HepG2 (cell line): Measurements from ENCODE around the gene LARP1. TPM values are rescaled to one million over a fixed set of nuclear protein-coding genes. Genes with fewer than 3 reads are reported as not detected.

Source experiments
- ATAC-seq: fragments of 200-7000 bp; cut with Tn5 transposase; 3 replicates; pipeline ENCODE4 v1.9.1; 2020; ENCODE audit warnings: mild to moderate bottlenecking, moderate library complexity
- BruUV-seq: library from RNA; stranded (reverse); fragments of 400-500 nt; replicated peaks from 2 replicates; lab custom pipeline; 2021; lab: Mats Ljungman, UMichigan
- CTCF ChIA-PET: fragments of 300-600 bp; formaldehyde crosslinking; extraction: SDS; loops from one replicate; lab custom pipeline; 2021; ENCODE audit warnings: low total read pairs, inconsistent platforms, low intra/inter-chr PET ratio; lab: Yijun Ruan, JAX
- POLR2A ChIA-PET: fragments of 350-600 bp; sonication (Branson Sonifier 250); formaldehyde crosslinking; loops from one replicate; lab custom pipeline; 2020; ENCODE audit warnings: antibody characterized with exemption, inconsistent platforms; lab: Yijun Ruan, JAX
- DNase-seq: peaks from one replicate; pipeline ENCODE4 v3.0.0-alpha.2; 2015; ENCODE audit warnings: low spot score
- FAIRE-seq: peaks from 3 replicates; lab custom pipeline; 2011; peaks lifted over from hg19 to GRCh38; lab: Jason Lieb, UNC
- H2AFZ ChIP-seq: one replicate; pipeline ENCODE4 v1.6.1; 2011; ENCODE audit warnings: low read length, inconsistent platforms
- H3K27ac ChIP-seq: fragments of 300-600 bp; 3 replicates; pipeline ENCODE4 v1.8.0; 2011; ENCODE audit warnings: mixed run types, mild to moderate bottlenecking, mixed read lengths, low read length, inconsistent platforms; ENCODE audit not compliant: insufficient read depth; ENCODE audit errors: extremely low read length
- H3K27me3 ChIP-seq, 2 experiments: fragments of 200-600 bp in 1 of 2; 2 replicates in 1 of 2; 3 replicates in 1 of 2; pipeline versions ENCODE4 v1.6.0 to v1.8.0; 2011; ENCODE audit warnings: low read length in 2 of 2, mild to moderate bottlenecking in 2 of 2, moderate library complexity in 2 of 2, inconsistent platforms in 1 of 2; ENCODE audit not compliant: insufficient read depth in 2 of 2, control insufficient read depth in 1 of 2
- H3K36me3 ChIP-seq, 2 experiments: fragments of 200-600 bp in 1 of 2; replicated peaks in 1 of 2; 2 replicates in 1 of 2; 3 replicates in 1 of 2; pipeline versions ENCODE4 v1.5.1 to v1.8.0; 2011; ENCODE audit warnings: low read length in 2 of 2, inconsistent platforms in 1 of 2; ENCODE audit not compliant: insufficient read depth in 2 of 2, control insufficient read depth in 1 of 2
- H3K4me1 ChIP-seq: 2 replicates; pipeline ENCODE4 v1.5.1; 2012; ENCODE audit warnings: low read length, inconsistent platforms; ENCODE audit not compliant: insufficient read depth
- H3K4me2 ChIP-seq: 2 replicates; pipeline ENCODE4 v1.6.0; 2011; ENCODE audit warnings: low read depth, low read length, inconsistent platforms
- H3K4me3 ChIP-seq, 3 experiments: fragments of 200-600 bp in 1 of 3; sonication (generic), shearing (Covaris generic) in 1 of 3; replicated peaks in 1 of 3; 2 replicates each; pipeline ENCODE4 v1.5.1; 2011 to 2016; ENCODE audit warnings: low read length in 3 of 3, inconsistent platforms in 2 of 3, low read depth in 2 of 3, mild to moderate bottlenecking in 2 of 3, control low read depth in 1 of 3, mixed read lengths in 1 of 3; ENCODE audit not compliant: insufficient read depth in 1 of 3
- H3K79me2 ChIP-seq: one replicate; pipeline ENCODE4 v1.6.1; 2011; ENCODE audit warnings: low read length, inconsistent platforms; ENCODE audit not compliant: insufficient read depth
- H3K9ac ChIP-seq: 2 replicates; pipeline ENCODE4 v1.6.0; 2011; ENCODE audit warnings: mild to moderate bottlenecking, low read depth, low read length, inconsistent platforms; ENCODE audit not compliant: insufficient read depth
- H3K9me3 ChIP-seq: 2 replicates; pipeline ENCODE4 v1.5.1; 2012; ENCODE audit warnings: mild to moderate bottlenecking, low read length
- H4K20me1 ChIP-seq: 2 replicates; pipeline ENCODE4 v1.6.0; 2011; ENCODE audit warnings: inconsistent platforms, mild to moderate bottlenecking, low read length, moderate library complexity; ENCODE audit not compliant: insufficient read depth
- NCOR1 ChIP-seq: fragments of 200-600 bp; sonication (generic); IDR thresholded peaks from 2 replicates; pipeline ENCODE4 v1.7.0; 2017; ENCODE audit warnings: antibody characterized with exemption, low read length, borderline replicate concordance
- POLR2AphosphoS5 ChIP-seq: IDR thresholded peaks from 2 replicates; pipeline ENCODE4 v1.6.1; 2012; ENCODE audit warnings: low read depth, low read length
- SIX1 ChIP-seq: sonication (generic); formaldehyde crosslinking; IDR thresholded peaks from 2 replicates; pipeline ENCODE4 v1.4.0; 2020; ENCODE audit warnings: missing genetic modification reagents, borderline replicate concordance
- SKI ChIP-seq: fragments of 450-650 bp; IDR thresholded peaks from one replicate; pipeline ENCODE4 v1.6.1; 2018; ENCODE audit warnings: mild to moderate bottlenecking; ENCODE audit not compliant: partially characterized antibody
- SMAD9 ChIP-seq: sonication (generic); formaldehyde crosslinking; IDR thresholded peaks from 2 replicates; pipeline ENCODE4 v1.5.1; 2020; ENCODE audit warnings: mild to moderate bottlenecking, missing genetic modification reagents
- ZNF296 ChIP-seq: sonication (generic); formaldehyde crosslinking; conservative IDR thresholded peaks from 2 replicates; pipeline ENCODE4 v1.5.0; 2020; ENCODE audit warnings: mild to moderate bottlenecking, missing genetic modification reagents
- ZNF33B ChIP-seq: sonication (generic); formaldehyde crosslinking; IDR thresholded peaks from 2 replicates; pipeline ENCODE4 v1.5.1; 2020; ENCODE audit warnings: mild to moderate bottlenecking, missing genetic modification reagents
- ZNF598 ChIP-seq: sonication (generic); formaldehyde crosslinking; IDR thresholded peaks from 2 replicates; pipeline ENCODE4 v1.5.1; 2020; ENCODE audit warnings: mild to moderate bottlenecking, missing genetic modification reagents, borderline replicate concordance
- WGBS: methylation state at CpG from one replicate; pipeline ENCODE4 v1.1.6; 2017; ENCODE audit warnings: low lambda C conversion rate; 5-methylcytosine and 5-hydroxymethylcytosine counted together
- in situ Hi-C: cut with HindIII; loops from 2 replicates; pipeline ENCODE4 v1.10.0; 2017; ENCODE audit warnings: low pct_unique_long_range_greater_than_20kb; ENCODE audit not compliant: extremely low pct_ligation_motif_present
- intact Hi-C: fragments of 100-400 bp; cut with micrococcal nuclease; formaldehyde crosslinking; loops from one replicate; pipeline ENCODE4 v1.10.0; 2022; ENCODE audit not compliant: unreplicated experiment
- polyA plus RNA-seq, 8 experiments: library from polyadenylated mRNA; depleted of rRNA in 3 of 8; stranded (reverse) in 7 of 8; unstranded in 1 of 8; fragments of >200 nt; fragmentation: Illumina TruSeq in 4 of 8; extraction: Trizol in 4 of 8; gene quantifications; 2 replicates each; pipeline versions ENCODE4 v1.2.1 to v1.2.3, GENCODE V29; 2011 to 2016; ENCODE audit warnings: low read depth in 4 of 8, missing spikeins in 1 of 8, mixed read lengths in 1 of 8; ENCODE audit not compliant: insufficient read depth in 1 of 8
- total RNA-seq, 5 experiments: library from RNA; depleted of rRNA; stranded (reverse); fragments of >200 nt; fragmentation: Illumina TruSeq; extraction: Trizol; gene quantifications; 2 replicates each; pipeline ENCODE4 v1.2.3, GENCODE V29; 2016; ENCODE audit warnings: low read depth in 1 of 5
- TF ChIP-seq, protein P1 (sequence below): sonication (generic); formaldehyde crosslinking; IDR thresholded peaks from 2 replicates; pipeline ENCODE4 v1.8.1; 2023; ENCODE audit warnings: missing genetic modification reagents, mild to moderate bottlenecking, borderline replicate concordance
- TF ChIP-seq, protein P2 (sequence below): sonication (generic); formaldehyde crosslinking; IDR thresholded peaks from 2 replicates; pipeline ENCODE4 v1.4.0; 2020; ENCODE audit warnings: missing genetic modification reagents
- TF ChIP-seq, protein P3 (sequence below): sonication (generic); formaldehyde crosslinking; IDR thresholded peaks from 2 replicates; pipeline ENCODE4 v1.4.0; 2020; ENCODE audit warnings: missing genetic modification reagents, borderline replicate concordance
- TF ChIP-seq, protein P4 (sequence below): sonication (generic); formaldehyde crosslinking; IDR thresholded peaks from 2 replicates; pipeline ENCODE4 v1.4.0; 2020; ENCODE audit warnings: mild to moderate bottlenecking, low read depth, missing genetic modification reagents
- TF ChIP-seq, protein P5 (sequence below): sonication (generic); formaldehyde crosslinking; IDR thresholded peaks from 2 replicates; pipeline ENCODE4; 2020; ENCODE audit warnings: missing genetic modification reagents, mild to moderate bottlenecking, borderline replicate concordance

The LARP1 gene
- total and polyA plus RNA-seq, 2 of the 13 experiments (the other 11 are each of a cell fraction or from before 2014, with no cell fraction given) = 45.2 to 61.4 TPM

DNA sequence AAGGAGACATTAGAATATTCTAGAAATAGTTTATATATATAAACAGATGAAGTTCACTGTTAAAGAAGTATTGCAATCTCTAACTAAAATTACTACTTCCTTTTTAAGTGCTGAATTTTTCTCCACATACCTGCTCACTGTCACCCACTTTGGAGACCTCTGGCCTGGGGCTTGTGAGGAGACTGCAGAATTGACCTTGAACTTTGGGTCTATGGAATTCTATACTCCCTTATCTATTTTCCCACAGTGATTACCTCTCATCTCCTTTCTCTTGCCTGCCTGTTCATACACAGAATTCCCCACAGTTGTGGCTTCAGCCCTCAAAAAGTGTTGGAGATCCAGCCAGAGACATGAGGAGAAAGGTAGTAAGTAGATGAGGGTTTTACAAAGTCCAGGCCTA, 45.4 kb downstream of the LARP1 start (continued):
- TF ChIP-seq NCOR1 (peak; percentile 55; the same call in 1 of the 2 replicates), POLR2AphosphoS5 (peak; percentile 46), SKI (peak; percentile 58), SIX1 (CRISPR knock-in tag) (peak; percentile 96)
- TF ChIP-seq, protein P1, sequence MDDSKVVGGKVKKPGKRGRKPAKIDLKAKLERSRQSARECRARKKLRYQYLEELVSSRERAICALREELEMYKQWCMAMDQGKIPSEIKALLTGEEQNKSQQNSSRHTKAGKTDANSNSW (CRISPR knock-in tag) = no peak
- TF ChIP-seq, protein P2, sequence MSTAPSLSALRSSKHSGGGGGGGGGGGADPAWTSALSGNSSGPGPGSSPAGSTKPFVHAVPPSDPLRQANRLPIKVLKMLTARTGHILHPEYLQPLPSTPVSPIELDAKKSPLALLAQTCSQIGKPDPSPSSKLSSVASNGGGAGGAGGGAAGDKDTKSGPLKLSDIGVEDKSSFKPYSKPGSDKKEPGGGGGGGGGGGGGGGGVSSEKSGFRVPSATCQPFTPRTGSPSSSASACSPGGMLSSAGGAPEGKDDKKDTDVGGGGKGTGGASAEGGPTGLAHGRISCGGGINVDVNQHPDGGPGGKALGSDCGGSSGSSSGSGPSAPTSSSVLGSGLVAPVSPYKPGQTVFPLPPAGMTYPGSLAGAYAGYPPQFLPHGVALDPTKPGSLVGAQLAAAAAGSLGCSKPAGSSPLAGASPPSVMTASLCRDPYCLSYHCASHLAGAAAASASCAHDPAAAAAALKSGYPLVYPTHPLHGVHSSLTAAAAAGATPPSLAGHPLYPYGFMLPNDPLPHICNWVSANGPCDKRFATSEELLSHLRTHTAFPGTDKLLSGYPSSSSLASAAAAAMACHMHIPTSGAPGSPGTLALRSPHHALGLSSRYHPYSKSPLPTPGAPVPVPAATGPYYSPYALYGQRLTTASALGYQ = no peak
- TF ChIP-seq, protein P3, sequence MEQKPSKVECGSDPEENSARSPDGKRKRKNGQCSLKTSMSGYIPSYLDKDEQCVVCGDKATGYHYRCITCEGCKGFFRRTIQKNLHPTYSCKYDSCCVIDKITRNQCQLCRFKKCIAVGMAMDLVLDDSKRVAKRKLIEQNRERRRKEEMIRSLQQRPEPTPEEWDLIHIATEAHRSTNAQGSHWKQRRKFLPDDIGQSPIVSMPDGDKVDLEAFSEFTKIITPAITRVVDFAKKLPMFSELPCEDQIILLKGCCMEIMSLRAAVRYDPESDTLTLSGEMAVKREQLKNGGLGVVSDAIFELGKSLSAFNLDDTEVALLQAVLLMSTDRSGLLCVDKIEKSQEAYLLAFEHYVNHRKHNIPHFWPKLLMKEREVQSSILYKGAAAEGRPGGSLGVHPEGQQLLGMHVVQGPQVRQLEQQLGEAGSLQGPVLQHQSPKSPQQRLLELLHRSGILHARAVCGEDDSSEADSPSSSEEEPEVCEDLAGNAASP = 0 out of 2 replicates have a peak, but pooled peaks have one; percentile 43

DNA sequence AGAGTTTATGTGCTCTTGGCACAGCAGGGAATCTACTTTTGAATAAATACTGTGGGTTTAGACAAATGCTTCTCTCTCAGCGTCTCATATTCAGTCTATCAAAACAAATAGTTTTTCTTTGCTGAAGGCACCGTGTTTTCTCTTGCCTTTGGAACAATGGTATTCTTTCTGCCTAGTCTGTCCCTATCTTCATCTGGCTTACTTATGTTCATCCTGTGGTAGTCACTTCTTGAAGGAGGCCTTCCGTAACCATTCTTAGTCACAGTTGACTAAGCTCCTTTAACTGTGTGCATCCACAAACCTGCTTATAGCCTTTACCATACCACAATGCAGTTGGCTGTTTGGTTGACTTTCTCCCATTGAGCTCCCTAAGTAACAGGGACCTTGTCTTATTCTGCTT, 45.9 kb downstream of the LARP1 start:
- in situ Hi-C loops = no loop called here
- WGBS = 97% methylated on average over 3 of the region's 3 CpGs

More for the DNA sequence above, 45.9 kb downstream of the LARP1 start:
- Histone ChIP-seq H3K4me3 (no peak overlapping the region), H3K4me1 (peaks cover 22% of the 10 kb centered on the region), H3K27me3 (no peaks in the 10 kb centered on the region), H3K36me3 (peaks cover 49 to 89% of the 10 kb centered on the region in 2 experiments), H3K79me2 (peaks cover 20% of the 10 kb centered on the region), H3K27ac (peak overlapping the region; percentile 20), H3K9ac (no peak overlapping the region), H2AFZ (no peak overlapping the region), H3K4me2 (no peak overlapping the region), H3K9me3 (no peaks in the 10 kb centered on the region), H4K20me1 (peaks cover 23% of the 10 kb centered on the region)
- BruUV-seq = no TSS peak
- ATAC-seq (no peak), DNase-seq (no peak), FAIRE-seq (no peak)
- ChIA-PET CTCF (no interaction called here), POLR2A (no interaction called here)
- intact Hi-C loops = no loop called here
- TF ChIP-seq SMAD9 (CRISPR knock-in tag) = no peak
- no peak for TF ChIP-seq ZNF296 (CRISPR knock-in tag)
- TF ChIP-seq ZNF598 (CRISPR knock-in tag) = no peak
- TF ChIP-seq, protein P4, sequence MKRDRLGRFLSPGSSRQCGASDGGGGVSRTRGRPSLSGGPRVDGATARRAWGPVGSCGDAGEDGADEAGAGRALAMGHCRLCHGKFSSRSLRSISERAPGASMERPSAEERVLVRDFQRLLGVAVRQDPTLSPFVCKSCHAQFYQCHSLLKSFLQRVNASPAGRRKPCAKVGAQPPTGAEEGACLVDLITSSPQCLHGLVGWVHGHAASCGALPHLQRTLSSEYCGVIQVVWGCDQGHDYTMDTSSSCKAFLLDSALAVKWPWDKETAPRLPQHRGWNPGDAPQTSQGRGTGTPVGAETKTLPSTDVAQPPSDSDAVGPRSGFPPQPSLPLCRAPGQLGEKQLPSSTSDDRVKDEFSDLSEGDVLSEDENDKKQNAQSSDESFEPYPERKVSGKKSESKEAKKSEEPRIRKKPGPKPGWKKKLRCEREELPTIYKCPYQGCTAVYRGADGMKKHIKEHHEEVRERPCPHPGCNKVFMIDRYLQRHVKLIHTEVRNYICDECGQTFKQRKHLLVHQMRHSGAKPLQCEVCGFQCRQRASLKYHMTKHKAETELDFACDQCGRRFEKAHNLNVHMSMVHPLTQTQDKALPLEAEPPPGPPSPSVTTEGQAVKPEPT (CRISPR knock-in tag) = no peak
- TF ChIP-seq, protein P5, sequence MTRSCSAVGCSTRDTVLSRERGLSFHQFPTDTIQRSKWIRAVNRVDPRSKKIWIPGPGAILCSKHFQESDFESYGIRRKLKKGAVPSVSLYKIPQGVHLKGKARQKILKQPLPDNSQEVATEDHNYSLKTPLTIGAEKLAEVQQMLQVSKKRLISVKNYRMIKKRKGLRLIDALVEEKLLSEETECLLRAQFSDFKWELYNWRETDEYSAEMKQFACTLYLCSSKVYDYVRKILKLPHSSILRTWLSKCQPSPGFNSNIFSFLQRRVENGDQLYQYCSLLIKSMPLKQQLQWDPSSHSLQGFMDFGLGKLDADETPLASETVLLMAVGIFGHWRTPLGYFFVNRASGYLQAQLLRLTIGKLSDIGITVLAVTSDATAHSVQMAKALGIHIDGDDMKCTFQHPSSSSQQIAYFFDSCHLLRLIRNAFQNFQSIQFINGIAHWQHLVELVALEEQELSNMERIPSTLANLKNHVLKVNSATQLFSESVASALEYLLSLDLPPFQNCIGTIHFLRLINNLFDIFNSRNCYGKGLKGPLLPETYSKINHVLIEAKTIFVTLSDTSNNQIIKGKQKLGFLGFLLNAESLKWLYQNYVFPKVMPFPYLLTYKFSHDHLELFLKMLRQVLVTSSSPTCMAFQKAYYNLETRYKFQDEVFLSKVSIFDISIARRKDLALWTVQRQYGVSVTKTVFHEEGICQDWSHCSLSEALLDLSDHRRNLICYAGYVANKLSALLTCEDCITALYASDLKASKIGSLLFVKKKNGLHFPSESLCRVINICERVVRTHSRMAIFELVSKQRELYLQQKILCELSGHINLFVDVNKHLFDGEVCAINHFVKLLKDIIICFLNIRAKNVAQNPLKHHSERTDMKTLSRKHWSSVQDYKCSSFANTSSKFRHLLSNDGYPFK (CRISPR knock-in tag) = no peak
- no peak for TF ChIP-seq ZNF33B (CRISPR knock-in tag)
